HL-60/S4 treated with retinoic acid at 250 ng/mL for 4 days and 3 days (cell line): ENCODE data around the gene LYPD5.
"Not testable (repeated sequence)": the region's sequence is repeated elsewhere in the genome, so short reads cannot be mapped to it uniquely, and the experiment has no call there.

Source experiments
- in situ Hi-C: fragments of 300-500 bp; cut with MboI; formaldehyde crosslinking; loops from 2 replicates; pipeline ENCODE4 v1.7.0; 2022; ENCODE audit warnings: low sequenced_read_pairs

The LYPD5 gene

GRCh38 chr19:43802216-43802951 lies at the start of gene LYPD5:
TSS of gene LYPD5 (minus strand) at chr19:43802447. CDS start at chr19:43802380, 67 bp downstream.
- in situ Hi-C loops: no loop called here

- in situ Hi-C loops: no loop called here
These were observed 46.6 kb upstream of the LYPD5 start for GRCh38 chr19:43848821-43849220.

GRCh38 chr19:43847884-43848283 lies 45.6 kb upstream of the LYPD5 start:
- in situ Hi-C loops: no loop called here

GRCh38 chr19:43847246-43847645 lies 45.0 kb upstream of the LYPD5 start:
- in situ Hi-C loops: no loop called here

- in situ Hi-C loops: no loop called here
These were observed 39.8 kb upstream of the LYPD5 start for GRCh38 chr19:43842007-43842406.

- in situ Hi-C loops: no loop called here
These were observed 36.9 kb upstream of the LYPD5 start for GRCh38 chr19:43839139-43839538.

- in situ Hi-C loops: no loop called here
These were observed 24.8 kb upstream of the LYPD5 start, which contains the start of gene ZNF283 for GRCh38 chr19:43826787-43827754. TSS of gene ZNF283 (plus strand) at chr19:43827321. CDS start at chr19:43833505, 6,184 bp downstream.

GRCh38 chr19:43824572-43824971 lies 22.3 kb upstream of the LYPD5 start:
- in situ Hi-C loops: not testable (repeated sequence)

GRCh38 chr19:43823856-43824255 lies 21.6 kb upstream of the LYPD5 start:
- in situ Hi-C loops: not testable (repeated sequence)

GRCh38 chr19:43820884-43821215 lies 18.6 kb upstream of the LYPD5 start:
- in situ Hi-C loops: no loop called here

GRCh38 chr19:43820098-43820883 lies 18.0 kb upstream of the LYPD5 start:
- in situ Hi-C loops: no loop called here

GRCh38 chr19:43818500-43818899 lies 16.3 kb upstream of the LYPD5 start:
- in situ Hi-C loops: no loop called here

GRCh38 chr19:43817454-43817853 lies 15.2 kb upstream of the LYPD5 start:
- in situ Hi-C loops: not testable (repeated sequence)

GRCh38 chr19:43814663-43815352 lies 12.6 kb upstream of the LYPD5 start:
- in situ Hi-C loops: no loop called here

GRCh38 chr19:43812688-43813087 lies 10.4 kb upstream of the LYPD5 start:
- in situ Hi-C loops: no loop called here

- in situ Hi-C loops: no loop called here
These were observed 10.0 kb upstream of the LYPD5 start for GRCh38 chr19:43812259-43812658.

GRCh38 chr19:43811837-43812236 lies 9.6 kb upstream of the LYPD5 start:
- in situ Hi-C loops: no loop called here

GRCh38 chr19:43809762-43810696 lies 7.8 kb upstream of the LYPD5 start:
- in situ Hi-C loops: no loop called here

- in situ Hi-C loops: no loop called here
These were observed 5.4 kb upstream of the LYPD5 start for GRCh38 chr19:43807651-43808050.
